ENCODE measurements around the gene IL17RB.

Gene IL17RB

GRCh38 chr3:53833053-53833645 lies 13.2 kb upstream of the IL17RB start:
- DNase-seq = no peak

- no peak for DNase-seq
Observed at GRCh38 chr3:53833700-53834099, 12.7 kb upstream of the IL17RB start.

- DNase-seq = no peak
Observed at GRCh38 chr3:53834429-53835095, 11.8 kb upstream of the IL17RB start.

- no peak for DNase-seq
Observed at GRCh38 chr3:53835257-53835656, 11.1 kb upstream of the IL17RB start.

- no peak for DNase-seq
Observed at GRCh38 chr3:53836084-53836872, 10.1 kb upstream of the IL17RB start.

GRCh38 chr3:53837331-53837730 lies 9.0 kb upstream of the IL17RB start:
- no peak for DNase-seq

GRCh38 chr3:53841296-53841695 lies 5.1 kb upstream of the IL17RB start:
- no peak for DNase-seq

- no peak for DNase-seq
Observed at GRCh38 chr3:53842436-53843194, 3.8 kb upstream of the IL17RB start.

GRCh38 chr3:53843195-53844177 lies 2.9 kb upstream of the IL17RB start:
- no peak for DNase-seq

- no peak for DNase-seq
Observed at GRCh38 chr3:53844262-53845102, 1.9 kb upstream of the IL17RB start.

GRCh38 chr3:53845103-53845880 lies 1.1 kb upstream of the IL17RB start:
- DNase-seq = no peak

- DNase-seq = no peak
Observed at GRCh38 chr3:53845881-53846133, 561 bp upstream of the IL17RB start.

GRCh38 chr3:53846851-53847155 lies 435 bp downstream of the IL17RB start:
- DNase-seq = no peak

GRCh38 chr3:53849916-53850315 lies 3.5 kb downstream of the IL17RB start:
- no peak for DNase-seq

- DNase-seq = no peak
Observed at GRCh38 chr3:53850895-53851294, 4.5 kb downstream of the IL17RB start.

GRCh38 chr3:53856964-53857363 lies 10.6 kb downstream of the IL17RB start:
- no peak for DNase-seq

- no peak for DNase-seq
Observed at GRCh38 chr3:53858096-53858741, 11.9 kb downstream of the IL17RB start.

GRCh38 chr3:53859178-53859577 lies 12.8 kb downstream of the IL17RB start:
- no peak for DNase-seq

GRCh38 chr3:53860196-53860595 lies 13.8 kb downstream of the IL17RB start:
- DNase-seq = no peak

- DNase-seq = no peak
Observed at GRCh38 chr3:53862241-53862640, 15.9 kb downstream of the IL17RB start.

Data from CD4-positive, alpha-beta T cell treated with Interleukin-12 subunit alpha and Interleukin-12 subunit beta, for 1 hour (primary cell).